Choroid plexus epithelial cell (primary cell): ENCODE measurements around the gene SFXN5.
"Not testable (repeated sequence)": the region's sequence is repeated elsewhere in the genome, so short reads cannot be mapped to it uniquely, and the experiment has no call there.

Source experiments
- DNase-seq: peaks from one replicate; pipeline ENCODE4 v3.0.0-alpha.2; 2010; ENCODE audit warnings: low read depth
- H3K4me3 ChIP-seq: 2 replicates; pipeline ENCODE4 v1.5.1; 2011; ENCODE audit warnings: low read depth, mild to moderate bottlenecking, control low read depth, low read length, moderate library complexity
- TF ChIP-seq, protein P1 (sequence below): conservative IDR thresholded peaks from 2 replicates; pipeline ENCODE4 v1.5.1; 2011; ENCODE audit warnings: low read depth, mild to moderate bottlenecking, control low read depth, inconsistent platforms, low read length, moderate library complexity

Gene SFXN5

DNA sequence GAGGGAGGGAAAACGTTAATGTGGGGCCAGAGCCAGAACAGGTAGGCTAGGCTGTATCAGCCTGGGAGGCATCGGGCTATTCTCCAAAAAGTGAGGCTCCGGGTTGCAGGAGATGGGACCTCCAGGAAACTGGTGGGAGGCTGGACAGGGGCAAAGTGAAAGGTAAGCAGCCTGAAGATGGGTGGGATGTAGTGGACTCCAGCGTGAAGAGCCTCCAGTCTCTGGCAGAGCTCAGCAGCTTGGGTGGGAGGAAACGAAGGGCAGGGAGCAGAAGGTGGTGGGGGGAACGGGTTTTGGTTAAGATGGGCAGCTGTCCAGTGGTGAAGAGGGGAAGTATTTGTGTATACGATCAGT lies 157.3 kb downstream of the SFXN5 start:
- DNase-seq: no peak
- TF ChIP-seq, protein P1, sequence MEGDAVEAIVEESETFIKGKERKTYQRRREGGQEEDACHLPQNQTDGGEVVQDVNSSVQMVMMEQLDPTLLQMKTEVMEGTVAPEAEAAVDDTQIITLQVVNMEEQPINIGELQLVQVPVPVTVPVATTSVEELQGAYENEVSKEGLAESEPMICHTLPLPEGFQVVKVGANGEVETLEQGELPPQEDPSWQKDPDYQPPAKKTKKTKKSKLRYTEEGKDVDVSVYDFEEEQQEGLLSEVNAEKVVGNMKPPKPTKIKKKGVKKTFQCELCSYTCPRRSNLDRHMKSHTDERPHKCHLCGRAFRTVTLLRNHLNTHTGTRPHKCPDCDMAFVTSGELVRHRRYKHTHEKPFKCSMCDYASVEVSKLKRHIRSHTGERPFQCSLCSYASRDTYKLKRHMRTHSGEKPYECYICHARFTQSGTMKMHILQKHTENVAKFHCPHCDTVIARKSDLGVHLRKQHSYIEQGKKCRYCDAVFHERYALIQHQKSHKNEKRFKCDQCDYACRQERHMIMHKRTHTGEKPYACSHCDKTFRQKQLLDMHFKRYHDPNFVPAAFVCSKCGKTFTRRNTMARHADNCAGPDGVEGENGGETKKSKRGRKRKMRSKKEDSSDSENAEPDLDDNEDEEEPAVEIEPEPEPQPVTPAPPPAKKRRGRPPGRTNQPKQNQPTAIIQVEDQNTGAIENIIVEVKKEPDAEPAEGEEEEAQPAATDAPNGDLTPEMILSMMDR: no peak
- no peak overlapping the region for H3K4me3 ChIP-seq

DNA sequence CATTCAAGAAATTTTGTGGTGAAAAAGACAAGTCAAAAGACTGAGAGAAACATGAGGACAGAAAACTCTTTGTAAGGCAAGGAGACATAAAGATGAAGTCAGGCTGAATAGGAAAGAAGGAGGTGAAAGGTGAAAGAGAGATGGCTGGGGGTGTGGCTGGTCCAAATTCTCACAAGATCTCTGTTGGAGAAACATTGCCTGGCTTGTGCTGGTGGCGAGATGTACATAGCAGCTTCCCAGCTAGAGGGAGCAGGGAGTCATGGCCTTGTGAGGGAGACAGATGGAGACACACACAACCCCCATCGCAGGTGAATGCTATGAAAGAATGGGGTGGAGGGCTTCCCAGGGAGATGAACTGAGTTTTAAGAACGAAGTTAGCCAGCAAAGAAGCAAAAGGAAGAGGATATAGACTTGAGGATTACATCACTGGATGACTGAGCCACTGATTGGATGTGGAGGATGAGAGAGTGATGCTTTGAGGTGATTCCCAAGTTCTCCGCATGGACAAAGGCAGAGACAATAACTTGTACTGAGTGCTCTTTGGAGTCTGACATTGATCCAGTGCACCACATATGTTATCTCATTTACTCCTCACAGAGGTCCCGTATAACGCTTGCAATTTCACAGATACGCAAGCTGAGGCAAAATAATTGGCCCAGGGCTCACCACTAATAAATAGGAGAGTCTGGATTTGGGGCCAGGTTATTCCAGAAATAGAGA lies 157.9 kb downstream of the SFXN5 start:
- TF ChIP-seq, protein P1: peak; percentile 48
- DNase-seq: no peak
- H3K4me3 ChIP-seq: no peak overlapping the region

DNA sequence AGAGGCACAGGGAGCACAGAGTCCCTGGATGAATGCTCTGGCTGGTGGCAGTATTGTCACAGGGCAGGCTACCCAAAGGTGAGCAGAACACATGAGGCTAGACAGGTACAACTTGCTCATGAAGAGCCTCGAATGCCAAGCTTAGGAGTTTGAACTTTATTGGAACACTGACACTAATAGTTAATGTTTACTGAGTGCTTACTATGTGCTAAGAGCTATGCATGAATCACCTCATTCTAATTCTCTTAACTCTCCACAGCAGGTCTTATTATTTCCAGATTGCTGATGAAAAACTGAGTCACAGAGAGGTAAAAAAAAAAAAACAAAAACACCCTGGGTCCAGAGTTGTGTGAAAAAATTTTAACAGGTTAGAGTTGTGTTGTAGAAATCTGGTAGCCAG lies 160.3 kb downstream of the SFXN5 start:
- H3K4me3 ChIP-seq: no peak overlapping the region
- DNase-seq: no peak
- TF ChIP-seq, protein P1: no peak

DNA sequence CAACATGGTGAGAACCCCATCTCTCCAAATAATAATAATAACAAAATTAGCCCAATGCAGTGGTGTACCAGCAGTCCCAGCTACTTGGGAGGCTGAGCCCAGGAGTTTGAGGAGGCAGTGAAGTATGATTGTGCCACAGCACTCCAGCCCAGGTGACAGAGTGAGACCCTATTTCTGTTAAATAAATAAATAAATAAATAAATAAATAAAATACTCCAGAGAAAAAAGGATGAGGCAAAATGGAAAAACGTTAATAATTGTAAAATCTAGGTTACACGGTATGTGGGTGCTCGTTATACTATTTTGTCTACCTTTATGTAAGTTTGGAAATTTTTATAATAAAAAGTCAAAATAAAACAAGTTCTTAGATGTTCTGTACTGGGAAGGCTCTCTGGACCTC lies 162.8 kb downstream of the SFXN5 start:
- DNase-seq: no peak

DNA sequence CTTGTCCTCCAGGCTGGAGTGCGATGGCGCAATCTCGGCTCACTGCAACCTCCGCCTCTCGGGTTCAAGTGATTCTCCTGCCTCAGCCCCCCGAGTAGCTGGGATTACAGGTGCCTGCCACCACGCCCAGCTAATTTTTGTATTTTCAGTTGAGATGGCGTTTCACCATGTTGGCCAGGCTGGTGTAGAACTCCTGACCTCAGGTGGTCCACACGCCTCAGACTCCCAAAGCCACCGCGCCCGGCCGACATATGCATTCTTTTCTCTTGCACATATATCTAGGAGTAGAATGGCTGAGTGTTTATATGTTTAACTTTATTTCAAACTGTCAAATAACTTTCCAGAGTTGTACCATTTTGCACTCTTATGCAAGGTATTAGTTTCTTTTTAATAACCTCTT lies 164.1 kb downstream of the SFXN5 start:
- H3K4me3 ChIP-seq, DNase-seq: not testable (repeated sequence)

More for the DNA sequence above, 162.8 kb downstream of the SFXN5 start:
- H3K4me3 ChIP-seq: no peak overlapping the region
- TF ChIP-seq, protein P1: no peak

DNA sequence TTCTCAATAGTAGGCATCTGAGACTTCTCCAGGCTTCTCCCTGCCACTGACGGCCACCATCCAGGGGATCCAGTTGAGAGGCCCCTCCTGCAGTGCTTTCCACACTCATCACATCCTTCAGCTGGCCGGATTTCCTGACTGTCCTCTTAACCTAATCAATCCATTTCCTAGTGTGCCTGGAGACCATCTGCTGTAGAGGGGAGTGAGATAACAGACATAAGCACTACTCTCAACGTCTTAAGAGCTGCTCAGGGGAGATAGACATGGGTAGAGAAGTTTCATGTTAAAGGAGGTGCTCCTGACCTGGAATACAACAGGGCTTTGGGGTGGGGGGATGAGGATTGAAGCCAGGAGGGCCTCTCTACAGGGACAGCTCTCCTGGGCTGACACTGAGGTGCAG lies 170.1 kb downstream of the SFXN5 start:
- H3K4me3 ChIP-seq: no peak overlapping the region
- TF ChIP-seq, protein P1: no peak
- no peak for DNase-seq

DNA sequence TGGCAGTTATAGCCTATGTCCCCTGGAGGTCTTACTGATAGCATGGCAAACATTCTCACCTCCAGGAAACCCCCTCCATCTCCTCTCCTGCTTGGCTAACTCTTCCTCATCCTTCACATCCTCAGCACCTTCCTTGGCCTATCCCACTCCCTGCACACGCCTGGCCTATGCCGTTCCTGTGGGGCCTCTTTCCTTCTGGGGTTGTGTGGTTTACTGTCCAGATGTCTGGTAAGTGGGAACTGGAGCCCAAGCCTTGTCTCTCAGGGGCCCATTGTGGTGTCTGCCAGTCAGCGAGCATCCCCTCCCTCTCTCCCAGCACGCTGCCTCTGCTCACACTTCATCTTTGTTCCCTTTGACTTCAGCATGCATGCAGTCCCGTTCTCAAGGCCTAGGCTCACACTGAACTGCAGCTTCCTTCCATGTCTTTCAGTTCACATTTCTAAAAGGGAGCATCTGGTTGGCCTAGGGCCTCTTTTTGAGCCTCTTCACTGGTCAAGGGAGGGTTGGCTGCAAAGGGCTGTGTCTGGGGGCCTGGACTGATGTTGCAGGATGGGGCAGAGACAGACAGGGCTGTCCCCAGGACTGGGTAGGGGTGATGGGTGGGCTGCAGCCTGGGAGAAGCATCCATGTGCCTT lies 171.2 kb downstream of the SFXN5 start:
- no peak for DNase-seq
- H3K4me3 ChIP-seq: no peak overlapping the region
- TF ChIP-seq, protein P1: no peak
